ENCODE measurements around the gene SUZ12.
"Not testable (repeated sequence)": the region's sequence is repeated elsewhere in the genome, so short reads cannot be mapped to it uniquely, and the experiment has no call there.

SUZ12 gene

DNA sequence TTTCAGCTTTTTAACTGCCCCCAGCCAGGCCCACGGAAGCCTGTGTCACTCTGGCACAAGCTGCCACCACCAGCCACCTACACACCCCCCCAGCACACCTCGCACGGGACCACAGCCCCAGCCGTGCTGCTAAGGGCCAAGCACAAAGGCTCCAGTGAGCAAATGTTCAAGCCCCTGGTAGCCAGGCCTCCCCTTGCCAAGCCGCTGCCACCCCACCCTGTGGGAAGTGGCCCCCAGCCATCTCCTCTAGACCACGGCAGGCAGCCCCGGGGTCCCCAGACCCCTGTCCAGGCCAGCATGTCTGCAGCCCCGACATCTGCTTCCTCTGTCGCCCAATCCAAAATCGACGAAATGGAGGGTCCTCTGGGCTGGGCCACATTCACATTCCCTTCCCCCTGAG, 105.5 kb downstream of the SUZ12 start:
- not testable (repeated sequence) for DNase-seq

DNA sequence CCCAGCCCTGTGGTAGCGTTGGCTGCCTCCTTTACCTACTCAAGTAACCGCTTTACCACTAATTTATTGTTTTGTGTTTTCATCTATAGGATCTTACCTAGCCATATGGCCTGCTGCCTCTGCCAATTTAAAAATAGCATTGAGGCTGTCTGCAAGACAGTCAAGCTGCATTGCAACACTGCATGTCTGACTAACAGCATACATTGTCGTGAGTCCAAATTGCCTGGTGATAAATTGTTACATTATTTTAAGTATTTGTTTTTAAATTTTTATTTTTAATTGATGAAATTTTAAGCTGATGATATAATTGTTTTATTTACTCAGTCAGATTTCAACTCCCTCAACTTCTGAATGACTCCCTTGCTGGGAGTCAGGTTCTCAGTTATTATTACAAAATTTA, 108.8 kb downstream of the SUZ12 start:
- DNase-seq = not testable (repeated sequence)

DNA sequence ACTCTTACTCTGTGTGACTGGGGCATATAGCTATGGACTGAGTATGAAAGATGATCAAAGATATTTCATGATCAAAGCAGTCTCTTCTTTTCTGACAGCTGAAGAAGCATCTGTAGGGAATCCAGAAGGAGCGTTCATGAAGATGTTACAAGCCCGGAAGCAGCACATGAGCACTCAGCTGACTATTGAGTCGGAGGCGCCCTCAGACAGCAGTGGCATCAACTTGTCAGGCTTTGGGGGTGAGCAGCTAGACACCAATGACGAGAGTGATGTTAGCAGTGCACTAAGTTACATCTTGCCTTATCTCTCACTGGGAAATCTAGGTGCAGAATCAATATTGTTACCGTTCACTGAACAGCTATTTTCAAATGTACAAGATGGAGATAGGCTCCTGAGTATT, 110.9 kb downstream of the SUZ12 start:
- not testable (repeated sequence) for DNase-seq
